GM13977 (cell line): ENCODE data around the gene DUS3L.

Experiments used
- DNase-seq: peaks from one replicate; pipeline ENCODE4 v3.0.0; 2012; ENCODE audit warnings: low spot score
- in situ Hi-C: fragments of 300-500 bp; cut with MboI; formaldehyde crosslinking; loops from one replicate; pipeline ENCODE4 v1.12.0; 2022; ENCODE audit warnings: low sequenced_read_pairs, low pct_unique_long_range_greater_than_20kb, mixed read lengths, inconsistent platforms; ENCODE audit not compliant: unreplicated experiment
- TF ChIP-seq, protein P1 (sequence below): IDR thresholded peaks from 2 replicates; pipeline ENCODE4 v1.5.1; 2012; ENCODE audit warnings: mild to moderate bottlenecking, control low read depth; ENCODE audit not compliant: insufficient read depth; ENCODE audit errors: extremely low read depth, missing control alignments

Gene DUS3L

DNA sequence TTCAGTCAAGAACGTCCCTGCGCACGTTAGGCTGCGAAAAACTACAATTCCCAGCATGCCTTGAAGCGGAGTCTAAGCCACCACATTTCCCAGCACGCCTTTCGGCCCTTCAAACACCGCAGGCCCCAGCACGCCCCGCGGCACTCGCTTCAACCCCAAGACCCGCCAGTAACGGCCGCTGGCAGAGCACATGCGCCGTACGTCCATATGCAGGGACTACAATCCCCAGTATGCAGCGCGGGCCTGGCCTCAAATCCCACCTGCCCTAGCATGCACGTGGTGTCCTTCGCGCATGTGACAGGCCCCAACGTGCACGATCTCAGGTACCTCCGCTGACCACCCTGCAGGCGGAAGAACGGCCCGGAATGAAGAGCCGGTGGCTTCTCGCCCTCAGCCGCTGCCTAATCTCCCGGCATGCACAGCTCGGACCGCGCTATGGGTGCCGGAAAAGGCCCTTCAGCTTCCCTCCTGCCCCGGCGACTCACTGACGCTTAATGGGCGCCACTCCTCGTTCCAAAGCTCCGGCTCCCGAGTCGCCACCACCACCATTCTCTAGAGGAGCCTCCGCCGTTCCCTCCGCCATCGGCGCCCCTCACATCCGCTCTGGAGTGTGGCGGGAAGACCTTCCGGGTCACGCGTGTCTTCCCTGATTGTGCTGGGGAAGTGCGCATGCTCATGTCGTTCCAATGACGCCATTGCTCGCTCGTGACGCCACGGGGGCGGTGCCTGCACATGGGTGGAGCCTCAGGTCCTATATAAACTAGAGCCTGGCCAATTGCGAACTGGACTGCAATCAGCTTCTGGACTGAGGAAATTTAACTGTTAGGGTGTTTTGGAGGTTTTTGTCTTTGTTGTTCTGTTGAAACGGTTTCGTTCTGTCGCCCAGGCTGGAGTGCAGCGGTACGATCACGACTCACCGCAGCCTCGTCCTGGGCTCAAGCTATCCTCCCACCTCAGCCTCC is at the start of gene DUS3L:
TSS of gene DUS3L (minus strand) at position 605 of the 962 bp plus-strand sequence. CDS start at position 583, 22 bp downstream.
- TF ChIP-seq, protein P1, sequence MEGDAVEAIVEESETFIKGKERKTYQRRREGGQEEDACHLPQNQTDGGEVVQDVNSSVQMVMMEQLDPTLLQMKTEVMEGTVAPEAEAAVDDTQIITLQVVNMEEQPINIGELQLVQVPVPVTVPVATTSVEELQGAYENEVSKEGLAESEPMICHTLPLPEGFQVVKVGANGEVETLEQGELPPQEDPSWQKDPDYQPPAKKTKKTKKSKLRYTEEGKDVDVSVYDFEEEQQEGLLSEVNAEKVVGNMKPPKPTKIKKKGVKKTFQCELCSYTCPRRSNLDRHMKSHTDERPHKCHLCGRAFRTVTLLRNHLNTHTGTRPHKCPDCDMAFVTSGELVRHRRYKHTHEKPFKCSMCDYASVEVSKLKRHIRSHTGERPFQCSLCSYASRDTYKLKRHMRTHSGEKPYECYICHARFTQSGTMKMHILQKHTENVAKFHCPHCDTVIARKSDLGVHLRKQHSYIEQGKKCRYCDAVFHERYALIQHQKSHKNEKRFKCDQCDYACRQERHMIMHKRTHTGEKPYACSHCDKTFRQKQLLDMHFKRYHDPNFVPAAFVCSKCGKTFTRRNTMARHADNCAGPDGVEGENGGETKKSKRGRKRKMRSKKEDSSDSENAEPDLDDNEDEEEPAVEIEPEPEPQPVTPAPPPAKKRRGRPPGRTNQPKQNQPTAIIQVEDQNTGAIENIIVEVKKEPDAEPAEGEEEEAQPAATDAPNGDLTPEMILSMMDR: no peak
- in situ Hi-C loops: no loop called here
- DNase-seq: peak; percentile 99

- in situ Hi-C loops: no loop called here
- TF ChIP-seq, protein P1: no peak
- DNase-seq: no peak
Measured at GRCh38 chr19:5839065-5840017, 48.4 kb upstream of the DUS3L start, which contains the start of gene FUT6. FUT6 (minus strand) TSS chr19:5839702; CDS start chr19:5832567, 7,135 bp downstream.

GRCh38 chr19:5838353-5839064 is 47.5 kb upstream of the DUS3L start:
- in situ Hi-C loops: no loop called here

GRCh38 chr19:5837761-5838352 is 46.9 kb upstream of the DUS3L start:
- in situ Hi-C loops: no loop called here
- no peak for DNase-seq
- TF ChIP-seq, protein P1: no peak

More at GRCh38 chr19:5838353-5839064, 47.5 kb upstream of the DUS3L start:
- DNase-seq: no peak
- TF ChIP-seq, protein P1: no peak

DNA sequence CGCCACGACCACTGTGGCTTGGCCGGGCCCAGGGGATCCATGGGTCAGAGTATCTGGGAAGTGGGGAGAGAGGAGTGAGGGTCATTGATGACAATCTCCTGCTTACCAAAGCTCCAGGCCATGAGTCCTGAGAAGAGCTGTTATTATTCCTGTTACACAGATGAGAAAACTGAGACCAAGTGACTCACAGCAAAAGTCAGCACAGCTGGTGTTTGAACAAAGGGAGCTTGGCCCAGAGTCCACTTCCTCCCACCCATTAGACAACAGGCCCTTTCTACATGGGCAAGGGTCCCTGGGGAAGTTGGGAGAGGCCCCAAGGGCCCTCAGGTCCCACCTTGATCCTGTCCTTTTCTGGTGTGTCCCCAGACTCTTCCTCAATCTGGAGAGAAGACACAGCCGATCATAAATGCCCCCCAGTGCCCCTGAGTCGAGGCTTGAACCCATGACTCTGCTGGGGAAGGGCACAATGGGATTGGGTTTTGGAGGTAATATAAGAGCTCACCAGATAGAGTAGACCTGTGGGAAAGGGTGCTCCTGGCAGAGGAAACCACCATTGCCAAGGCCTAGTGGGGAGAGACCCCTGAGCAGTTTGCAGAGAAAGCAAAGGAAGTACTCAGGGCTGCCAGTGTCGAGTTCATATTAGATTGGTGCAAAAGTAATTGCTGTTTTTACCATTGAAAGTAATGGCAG is 41.7 kb upstream of the DUS3L start:
- DNase-seq: no peak
- in situ Hi-C loops: no loop called here
- TF ChIP-seq, protein P1: no peak
